Activated CD4-positive, alpha-beta T cell treated with anti-CD3 and anti-CD28 coated beads, Interleukin-2, amount 50 U/mL, for 48 hours (primary cell): ENCODE measurements around the gene PRX.
"Not testable (repeated sequence)": the region's sequence is repeated elsewhere in the genome, so short reads cannot be mapped to it uniquely, and the experiment has no call there.

Source experiments
- DNase-seq, 2 experiments: peaks; one replicate each; pipeline ENCODE4 v3.0.0-alpha.2; 2020

Gene PRX

GRCh38 chr19:40389404-40390083 is 23.6 kb downstream of the PRX start:
- no peak for DNase-seq

- no peak for DNase-seq
Measured at GRCh38 chr19:40388481-40388880, 24.7 kb downstream of the PRX start.

GRCh38 chr19:40387155-40387554 is 26.0 kb downstream of the PRX start:
- DNase-seq = no peak

GRCh38 chr19:40383668-40384248 is 29.4 kb downstream of the PRX start:
- no peak for DNase-seq

GRCh38 chr19:40381321-40381720 is 31.9 kb downstream of the PRX start:
- DNase-seq = no peak

GRCh38 chr19:40380199-40381037 is 32.8 kb downstream of the PRX start:
- DNase-seq = no peak

GRCh38 chr19:40379446-40380198 is 33.6 kb downstream of the PRX start:
- DNase-seq = no peak

- no peak for DNase-seq
Measured at GRCh38 chr19:40378509-40378908, 34.7 kb downstream of the PRX start.

- DNase-seq = no peak
Measured at GRCh38 chr19:40377876-40378385, 35.2 kb downstream of the PRX start.

- no peak for DNase-seq
Measured at GRCh38 chr19:40376286-40376862, 36.8 kb downstream of the PRX start.

- no peak for DNase-seq
Measured at GRCh38 chr19:40374084-40374483, 39.1 kb downstream of the PRX start.

GRCh38 chr19:40371802-40372122 is 41.4 kb downstream of the PRX start:
- no peak for DNase-seq

- no peak for DNase-seq
Measured at GRCh38 chr19:40370997-40371801, 42.0 kb downstream of the PRX start.

GRCh38 chr19:40370253-40370652 is 42.9 kb downstream of the PRX start:
- DNase-seq = not testable (repeated sequence)

GRCh38 chr19:40369797-40370196 is 43.4 kb downstream of the PRX start:
- no peak for DNase-seq

GRCh38 chr19:40367577-40368434 is 45.4 kb downstream of the PRX start:
- no peak for DNase-seq

GRCh38 chr19:40366697-40367561 is 46.2 kb downstream of the PRX start:
- no peak for DNase-seq

- DNase-seq = peak; percentile 57 to 64
Measured at GRCh38 chr19:40365613-40366401, 47.4 kb downstream of the PRX start.

GRCh38 chr19:40365010-40365409 is 48.2 kb downstream of the PRX start:
- DNase-seq = no peak
